ENCODE results near the gene ATG13. TPM values are rescaled to one million over a fixed set of nuclear protein-coding genes. Genes with fewer than 3 reads are reported as not detected.
A peak's percentile ranks its signal among the peaks of the same experiment; 100 is the strongest.

Gene ATG13
- total and polyA plus RNA-seq, 2 of the 4 experiments (the other 2 are of a cell fraction), result 43.0 to 49.7 TPM

DNA sequence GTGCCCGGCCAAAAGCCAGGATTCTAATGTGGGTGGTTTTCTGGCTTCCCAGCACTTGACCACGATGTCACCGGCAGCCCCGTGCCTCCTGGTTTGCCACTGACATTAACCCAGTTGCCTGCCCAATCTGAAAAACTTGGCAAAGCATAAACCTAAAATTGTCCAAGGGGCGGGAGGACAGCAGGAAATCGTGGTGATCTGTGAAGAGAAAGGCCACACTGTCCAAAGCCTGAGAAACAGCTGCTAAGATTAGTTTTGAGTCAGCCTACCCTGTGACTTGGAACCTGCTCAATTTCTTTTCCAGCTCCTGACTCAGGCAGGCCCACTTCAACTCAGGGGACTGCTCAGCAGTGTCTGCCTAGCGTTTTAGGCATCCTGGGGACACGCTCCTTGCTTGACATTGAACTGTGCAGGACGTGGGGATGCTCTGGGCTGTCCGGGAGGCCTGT lies 93.5 kb downstream of the ATG13 start:
- intact Hi-C loops (cut with micrococcal nuclease), result no loop called here

More for the DNA sequence above, 93.5 kb downstream of the ATG13 start:
- ATAC-seq (ENCODE audit: low read depth), result peak; percentile 92
- no TSS peak for BruUV-seq (replicated peaks)
- H2BK120ac ChIP-seq (ENCODE audit: low read depth, low read length), result peak overlapping the region; percentile 89
- H3K79me1 ChIP-seq (ENCODE audit: low read depth in 1 of 2, low read length in 2 of 2), result peaks cover 6 to 38% of the 10 kb centered on the region in 2 experiments
- H3K4me2 ChIP-seq (ENCODE audit: low read depth, low read length), result no peak overlapping the region
- TF ChIP-seq MXI1 (IDR thresholded peaks at IDR 0.05; ENCODE audit: borderline replicate concordance, low read depth, low read length) (0 out of 2 replicates have a peak, but pooled peaks have one; percentile 31), FOS (IDR thresholded peaks at IDR 0.05; ENCODE audit: low read depth, low read length) (no peak; the same call in 1 of the 2 replicates), NFE2L2 (IDR thresholded peaks at IDR 0.05; ENCODE audit: low read depth, low read length) (peak; percentile 1; the same call in 1 of the 2 replicates), MAZ (IDR thresholded peaks at IDR 0.05; ENCODE audit: borderline replicate concordance, low read depth, low read length) (peak; percentile 36; the same call in 1 of the 2 replicates), RCOR1 (IDR thresholded peaks at IDR 0.05; ENCODE audit: insufficient replicate concordance, low read length) (peak; percentile 62), RAD21 (IDR thresholded peaks at IDR 0.05; ENCODE audit: low read length) (no peak; the same call in 1 of the 2 replicates)
- dilution Hi-C loops (cut with HindIII; ENCODE audit: low sequenced_read_pairs, unreplicated experiment), result no loop called here
- peak overlapping the region; percentile 82 for H3K14ac ChIP-seq (replicated peaks; ENCODE audit: low read depth, low read length)
- H2AK5ac ChIP-seq (ENCODE audit: low read depth, low read length), result peak overlapping the region; percentile 99; the same call in 1 of the 2 replicates
- H2AK9ac ChIP-seq (replicated peaks; ENCODE audit: low read depth, low read length, poor library complexity), result peak overlapping the region; percentile 89
- in situ Hi-C loops (cut with MboI; ENCODE audit: low sequenced_read_pairs), result no loop called here
- ChIA-PET POLR2A (ENCODE audit: unreplicated experiment) (interaction anchor here (0.7 to 0.9 kb wide), 2 partner anchors 7 to 10 kb away, joined by 4 to 5 read pairs; partner anchors contain the start of genes ARHGAP1 and ZNF408), CTCF (interaction anchor here (0.5 to 0.7 kb wide), 2 partner anchors 203 to 419 kb away, joined by 3 to 4 read pairs; no protein-coding TSS in a partner anchor)
- H2BK15ac ChIP-seq (ENCODE audit: low read depth, low read length), result peak overlapping the region; percentile 95; the same call in 1 of the 3 replicates
- no peak overlapping the region for H3K9ac ChIP-seq (ENCODE audit: low read depth, low read length)
- peaks cover 18% of the 10 kb centered on the region for H3K9me1 ChIP-seq (ENCODE audit: insufficient read depth, low read length)
- peak overlapping the region; percentile 95; the same call in 1 of the 2 replicates for H2BK20ac ChIP-seq (ENCODE audit: low read depth, low read length)
- peak overlapping the region; percentile 82 for H2AFZ ChIP-seq (replicated peaks; ENCODE audit: low read length, poor library complexity)
- H4K8ac ChIP-seq (ENCODE audit: low read depth in 2 of 2, low read length in 2 of 2), result peak overlapping the region in 1 of 2 experiments; percentile 77; a peak in 2 of 4 replicates
- H3K18ac ChIP-seq (ENCODE audit: low read depth, low read length), result peak overlapping the region; percentile 77
- 30% methylated on average over 2 of the region's 10 CpGs; no CpG with 5 or more reads in 1 of the 2 experiments for WGBS, 2 experiments (ENCODE audit: extremely low coverage in 2 of 2, insufficient read length in 1 of 2)
- peak overlapping the region; percentile 61; the same call in 1 of the 2 replicates for H3K23ac ChIP-seq (ENCODE audit: low read depth, low read length)
- peak overlapping the region; percentile 83; the same call in 1 of the 2 replicates for H3K27ac ChIP-seq (ENCODE audit: insufficient read depth, low read length)
- H4K20me1 ChIP-seq (ENCODE audit: insufficient read depth, low read length), result no peaks in the 10 kb centered on the region; the same call in 1 of the 2 replicates
- peak overlapping the region; percentile 69 for H4K5ac ChIP-seq (ENCODE audit: low read depth, low read length)
- H3K27me3 ChIP-seq (ENCODE audit: control insufficient read depth, insufficient read depth, low read length), result no peaks in the 10 kb centered on the region
- H3K9me3 ChIP-seq (ENCODE audit: control insufficient read depth, insufficient read depth, low read length), result no peaks in the 10 kb centered on the region
- H4K91ac ChIP-seq (ENCODE audit: insufficient read depth, low read depth, low read length), result peak overlapping the region; percentile 69
- no peak overlapping the region for H3K56ac ChIP-seq (ENCODE audit: extremely low read depth, insufficient read depth, low read length)
- DNase-seq, result peak; percentile 97
- H3K36me3 ChIP-seq (ENCODE audit: control insufficient read depth, insufficient read depth, low read length), result peaks cover 18% of the 10 kb centered on the region
- peak overlapping the region; percentile 78 for H2BK5ac ChIP-seq (ENCODE audit: low read depth, low read length, poor library complexity, severe bottlenecking)
- H3K4me1 ChIP-seq (ENCODE audit: control insufficient read depth, insufficient read depth, low read length), result peaks cover 14% of the 10 kb centered on the region
- H3K4ac ChIP-seq (ENCODE audit: low read depth, low read length), result peak overlapping the region; percentile 95
- H3K4me3 ChIP-seq (ENCODE audit: insufficient read depth, low read depth, low read length), result no peak overlapping the region

All from IMR-90 (cell line).